DMS114 treated with DMSO at 0.1 percent for 48 hours (cell line): ENCODE results near the gene CENPF.
A peak's percentile ranks its signal among the peaks of the same experiment; 100 is the strongest.
"Not testable (repeated sequence)": the region's sequence is repeated elsewhere in the genome, so short reads cannot be mapped to it uniquely, and the experiment has no call there.

Source experiments
- DNase-seq: peaks from one replicate; lab custom pipeline; 2025; ENCODE audit not compliant: unreplicated experiment; lab: John Stamatoyannopoulos, UW

Gene CENPF

DNA sequence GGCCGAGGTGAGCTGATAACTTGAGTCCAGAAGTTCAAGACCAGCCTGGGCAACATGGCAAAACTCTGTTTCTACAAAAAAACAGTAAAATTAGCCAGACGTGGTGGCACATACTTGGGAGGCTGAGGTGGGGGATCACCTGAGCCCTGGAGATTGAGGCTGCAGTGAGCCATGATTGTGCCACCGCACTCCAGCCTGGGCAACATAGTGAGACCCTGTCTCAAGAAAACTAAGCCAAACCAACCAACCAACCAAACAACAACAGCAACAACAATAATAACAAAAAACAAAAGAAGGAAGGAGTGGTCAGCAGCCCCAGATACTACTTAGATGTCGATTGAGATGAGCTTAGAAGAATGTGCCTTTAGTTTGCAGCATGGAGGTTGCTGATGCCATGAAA is 47.7 kb downstream of the CENPF start:
- no peak for DNase-seq

DNA sequence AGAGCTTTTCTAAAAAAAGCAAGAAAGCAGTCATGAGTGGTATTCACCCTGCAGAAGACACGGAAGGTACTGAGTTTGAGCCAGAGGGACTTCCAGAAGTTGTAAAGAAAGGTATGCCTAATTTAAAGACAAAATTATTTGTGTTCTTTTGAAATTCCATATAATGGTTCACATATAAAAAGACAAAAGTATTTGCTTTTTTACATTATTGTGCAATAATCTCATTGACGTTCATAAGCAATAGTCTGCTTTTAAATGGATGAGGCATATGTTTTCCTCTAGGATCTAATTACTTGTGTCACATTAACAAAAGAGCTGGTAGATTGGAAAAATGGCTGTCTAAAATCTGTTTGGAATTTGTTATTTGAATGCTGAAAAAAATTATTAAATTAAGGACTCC is 54.3 kb downstream of the CENPF start:
- DNase-seq = no peak

DNA sequence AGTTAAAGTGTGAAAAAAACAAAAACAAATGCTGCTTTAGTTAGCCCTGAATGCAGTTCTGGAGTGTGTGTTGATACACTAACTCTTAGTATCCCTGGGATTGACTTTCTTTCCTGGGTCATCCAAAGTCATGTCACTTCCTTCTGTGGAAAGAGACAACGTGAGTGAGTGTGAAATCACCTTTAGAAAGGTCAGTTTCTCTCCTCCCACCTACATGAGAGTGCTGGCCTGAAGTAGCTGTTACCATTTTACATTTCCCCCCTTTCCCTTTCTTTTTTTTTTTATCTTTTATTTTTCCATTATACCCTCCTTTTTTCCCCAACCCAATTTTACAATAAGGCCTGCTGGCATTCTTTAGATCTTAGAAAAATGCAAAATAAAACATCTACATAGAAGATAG is 55.2 kb downstream of the CENPF start:
- no peak for DNase-seq

DNA sequence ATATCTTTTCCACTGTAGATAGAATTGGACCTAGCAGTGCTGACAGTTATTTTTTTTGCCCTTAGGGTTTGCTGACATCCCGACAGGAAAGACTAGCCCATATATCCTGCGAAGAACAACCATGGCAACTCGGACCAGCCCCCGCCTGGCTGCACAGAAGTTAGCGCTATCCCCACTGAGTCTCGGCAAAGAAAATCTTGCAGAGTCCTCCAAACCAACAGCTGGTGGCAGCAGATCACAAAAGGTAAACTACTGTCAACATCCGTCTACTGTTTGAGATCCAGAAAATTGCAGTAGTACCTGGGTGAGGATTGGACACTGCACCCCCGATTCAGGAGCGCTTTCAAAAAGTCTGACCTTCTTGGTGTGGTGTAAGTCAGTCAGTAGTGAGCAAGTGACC is 55.8 kb downstream of the CENPF start:
- peak; percentile 9 for DNase-seq

DNA sequence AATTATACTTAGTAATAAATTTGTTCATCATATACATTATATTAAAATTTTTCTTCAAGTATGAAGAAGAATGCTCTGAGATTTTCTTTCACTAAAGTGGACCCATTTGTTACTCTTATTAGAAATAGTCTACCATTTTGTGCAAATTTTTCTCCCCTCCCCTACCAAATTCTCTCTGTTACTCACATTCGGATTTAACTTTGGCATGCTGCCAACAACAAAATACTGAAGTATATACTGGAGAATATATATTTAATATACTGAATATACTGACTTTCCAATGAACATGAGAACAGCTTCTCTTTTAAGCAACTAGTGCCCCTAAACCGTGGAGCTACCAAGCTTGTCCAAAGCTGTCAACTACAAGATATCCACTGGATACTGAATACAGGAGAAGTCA is 57.2 kb downstream of the CENPF start:
- DNase-seq = no peak

DNA sequence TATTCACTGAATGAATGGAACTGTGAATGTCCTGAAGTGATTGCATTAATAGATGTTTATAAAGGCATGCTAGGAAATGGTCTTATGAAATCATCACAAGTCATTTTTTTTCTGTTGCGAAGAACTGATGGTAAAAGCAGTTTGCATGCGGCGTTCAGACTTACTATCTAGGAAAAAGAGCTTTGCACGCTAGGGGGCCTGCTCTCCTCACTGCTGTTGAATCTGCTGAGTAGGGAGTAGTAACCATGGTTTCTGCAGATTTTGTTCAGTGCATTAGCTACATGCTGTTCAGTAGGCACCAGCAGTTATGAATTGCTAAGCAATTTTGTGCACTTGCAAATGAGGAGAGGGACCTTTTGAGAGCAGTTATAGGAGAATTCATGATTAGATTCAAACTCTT is 57.9 kb downstream of the CENPF start:
- peak; percentile 48 for DNase-seq

DNA sequence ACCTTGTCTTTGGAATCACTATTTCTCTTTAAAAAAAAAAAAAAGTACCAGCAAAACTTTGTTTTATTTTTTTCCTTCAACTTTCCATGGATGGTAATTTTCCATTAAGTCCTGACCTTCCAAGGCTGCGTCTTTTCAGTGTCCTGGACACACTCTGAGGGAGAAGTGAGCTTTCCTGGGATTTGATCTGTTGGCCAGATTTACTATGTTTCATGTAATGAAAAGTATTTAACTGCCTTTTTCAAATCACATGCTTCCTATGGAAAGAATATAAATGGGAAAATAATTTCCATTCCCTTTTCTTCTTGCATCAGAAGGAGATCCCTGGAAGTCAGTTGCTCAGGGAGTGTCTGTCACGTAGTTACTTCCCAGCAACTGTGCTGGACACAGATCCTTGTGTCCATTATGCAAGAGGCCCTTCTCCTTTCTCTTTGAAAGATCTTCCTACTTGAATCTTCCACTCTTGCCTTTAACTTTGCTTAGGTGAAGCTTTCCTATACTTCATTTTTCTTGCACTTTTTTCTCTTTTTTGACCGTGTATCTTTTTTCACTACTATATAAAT is 59.3 kb downstream of the CENPF start:
- no peak for DNase-seq

DNA sequence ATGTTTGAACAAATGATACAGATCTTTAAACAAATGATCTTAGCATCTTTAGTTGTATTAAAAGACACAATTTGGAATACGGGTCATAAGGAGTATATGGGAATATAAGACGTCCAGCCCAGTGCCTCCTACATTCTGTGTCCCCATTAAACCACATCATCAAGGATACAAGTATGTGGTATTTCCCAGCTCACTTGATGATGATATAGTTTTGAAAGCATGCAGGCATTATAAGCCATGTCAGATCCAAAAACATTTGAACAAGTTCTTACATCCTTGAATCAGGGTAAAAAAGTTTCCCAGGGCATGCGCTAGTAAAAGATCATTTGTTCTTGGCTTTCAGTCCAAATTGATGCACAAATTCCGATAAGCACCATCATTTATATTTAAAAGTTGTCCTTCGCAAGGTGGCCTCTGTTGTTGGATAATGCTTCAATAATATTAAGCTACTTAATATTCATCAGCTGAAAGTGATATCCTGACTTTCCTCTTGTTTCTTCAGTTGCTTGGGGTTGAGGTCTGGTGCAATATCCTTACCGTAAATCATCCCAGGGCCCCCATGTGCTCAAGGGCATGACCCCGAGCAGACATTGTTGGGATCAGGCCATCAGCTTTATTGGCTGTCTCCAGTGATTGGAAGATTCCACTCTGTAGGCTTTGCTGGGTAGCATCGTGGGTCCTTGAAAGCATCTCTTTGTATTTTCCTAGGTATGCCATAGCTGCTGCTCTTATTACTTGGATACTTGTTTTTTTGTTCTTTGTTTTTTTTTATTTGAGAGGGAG is 61.8 kb downstream of the CENPF start:
- DNase-seq = no peak

DNA sequence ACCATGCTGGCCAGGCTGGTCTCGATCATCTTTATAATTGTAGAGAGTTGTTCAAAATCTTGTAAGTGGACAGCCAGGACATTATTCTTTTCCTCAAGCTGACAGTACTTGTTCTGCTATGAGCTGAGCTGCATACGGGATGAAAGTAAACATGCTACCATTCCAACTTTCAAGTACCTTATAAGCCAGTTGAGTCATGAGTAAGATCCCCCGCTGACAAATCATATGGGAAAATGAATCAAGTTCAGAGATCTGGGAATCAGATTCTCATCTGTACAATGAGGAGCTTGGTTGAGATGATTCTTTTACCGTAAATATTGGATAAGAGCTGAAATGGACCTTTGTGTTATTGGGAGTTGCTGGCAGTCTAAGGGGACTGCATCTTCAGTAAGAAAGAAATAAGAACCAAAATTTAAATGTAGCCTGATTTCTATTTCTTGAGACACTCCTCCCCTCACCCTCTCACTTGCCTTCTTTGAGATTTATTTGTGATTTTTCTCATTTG is 62.7 kb downstream of the CENPF start:
- no peak for DNase-seq

DNA sequence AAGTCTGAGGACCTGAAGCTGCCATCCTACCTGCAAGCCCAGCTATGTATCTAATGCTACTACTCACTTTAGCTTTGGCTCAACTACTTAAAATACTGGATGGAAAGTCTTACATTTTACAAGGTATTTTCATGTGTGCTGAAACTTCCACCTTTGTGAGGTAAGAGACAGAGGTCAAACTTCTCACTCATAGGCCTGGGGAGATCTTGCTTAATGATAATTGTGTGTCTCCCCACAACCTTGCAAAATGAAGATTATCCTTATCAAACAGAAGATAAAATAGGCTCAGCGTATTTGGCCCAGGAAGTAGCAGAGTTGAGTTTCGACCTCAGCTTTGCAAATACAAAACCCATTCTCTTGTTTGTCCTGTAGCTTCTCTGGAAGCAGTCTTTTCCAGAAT is 63.7 kb downstream of the CENPF start:
- DNase-seq = no peak

DNA sequence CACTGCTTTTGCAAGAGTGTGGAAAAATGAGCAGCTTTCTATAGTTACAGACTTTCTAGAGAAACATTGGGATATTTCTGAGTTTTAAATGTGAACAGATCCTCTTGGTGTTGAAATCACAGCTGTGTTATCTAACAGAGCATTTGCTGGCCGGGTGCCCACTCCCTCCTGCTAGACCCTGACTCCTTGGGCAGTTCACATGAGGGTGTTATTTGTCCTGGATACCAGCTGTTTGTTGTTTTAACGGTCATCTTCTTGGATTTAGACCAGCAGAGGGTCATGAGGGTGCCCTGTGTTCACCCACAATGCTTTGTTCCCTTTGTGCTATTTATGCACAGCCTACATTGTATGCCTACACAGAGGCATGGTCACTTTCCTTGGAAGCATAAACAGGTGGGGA is 67.1 kb downstream of the CENPF start:
- DNase-seq = no peak

DNA sequence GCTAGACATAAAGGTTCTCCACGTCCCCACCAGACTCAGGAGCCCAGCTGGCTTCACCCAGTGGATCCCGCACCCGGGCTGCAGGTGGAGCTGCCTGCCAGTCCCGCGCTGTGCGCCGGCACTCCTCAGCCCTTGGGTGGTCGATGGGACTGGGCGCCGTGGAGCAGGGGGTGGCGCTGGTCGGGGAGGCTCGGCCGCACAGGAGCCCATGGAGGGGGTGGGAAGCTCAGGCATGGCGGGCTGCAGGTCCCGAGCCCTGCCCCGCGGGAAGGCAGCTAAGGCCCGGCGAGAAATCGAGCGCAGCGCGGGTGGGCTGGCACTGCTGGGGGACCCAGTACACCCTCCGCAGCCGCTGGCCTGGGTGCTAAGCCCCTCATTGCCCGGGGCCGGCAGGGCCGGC is 70.0 kb downstream of the CENPF start:
- DNase-seq = not testable (repeated sequence)

DNA sequence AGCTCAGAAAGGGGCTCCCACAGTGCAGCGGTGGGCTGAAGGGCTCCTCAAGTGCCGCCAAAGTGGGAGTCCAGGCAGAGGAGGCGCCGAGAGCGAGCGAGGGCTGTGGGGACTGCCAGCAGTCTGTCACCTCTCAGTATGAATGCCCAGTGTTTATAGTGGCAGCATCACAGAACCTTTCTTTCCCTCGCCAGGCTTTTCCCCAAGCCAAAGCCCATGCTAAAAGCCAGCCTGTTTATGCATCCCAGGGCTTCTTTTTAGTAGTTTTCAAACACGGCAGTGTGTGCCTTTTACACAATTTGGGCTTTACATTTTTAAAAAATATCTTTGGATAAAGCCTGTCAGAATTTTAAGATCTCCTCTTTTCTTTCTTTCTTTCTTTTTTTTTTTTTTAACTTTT is 70.6 kb downstream of the CENPF start:
- DNase-seq = no peak

DNA sequence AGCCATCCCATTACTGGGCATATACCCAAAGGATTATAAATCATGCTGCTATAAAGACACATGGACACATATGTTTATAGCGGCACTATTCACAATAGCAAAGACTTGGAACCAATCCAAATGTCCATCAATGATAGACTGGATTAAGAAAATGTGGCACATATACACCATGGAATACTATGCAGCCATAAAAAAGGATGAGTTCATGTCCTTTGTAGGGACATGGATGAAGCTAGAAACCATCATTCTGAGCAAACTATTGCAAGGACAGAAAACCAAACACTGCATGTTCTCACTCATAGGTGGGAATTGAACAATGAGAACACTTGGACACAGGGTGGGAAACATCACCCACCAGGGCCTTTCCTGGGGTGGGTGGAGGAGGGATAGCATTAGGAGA is 72.5 kb downstream of the CENPF start:
- not testable (repeated sequence) for DNase-seq

DNA sequence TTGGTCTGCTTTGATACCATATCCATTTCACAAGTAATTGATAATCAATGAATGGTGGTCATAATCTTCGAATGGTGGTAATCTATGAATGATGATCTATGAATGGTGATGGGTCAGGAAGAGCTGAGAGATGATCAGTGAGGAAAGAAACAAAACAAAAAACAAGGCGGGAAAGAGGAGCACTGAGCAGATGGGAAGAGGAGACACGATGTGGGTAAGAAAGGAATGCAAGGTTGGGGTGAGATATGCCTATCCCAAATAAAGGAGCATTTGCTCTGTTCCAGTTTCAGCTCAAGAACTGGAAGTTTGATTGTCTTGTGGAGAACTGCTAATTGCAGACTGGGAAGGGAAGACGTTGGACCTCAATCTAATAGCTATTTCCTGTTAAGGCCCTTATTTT is 73.8 kb downstream of the CENPF start:
- no peak for DNase-seq

DNA sequence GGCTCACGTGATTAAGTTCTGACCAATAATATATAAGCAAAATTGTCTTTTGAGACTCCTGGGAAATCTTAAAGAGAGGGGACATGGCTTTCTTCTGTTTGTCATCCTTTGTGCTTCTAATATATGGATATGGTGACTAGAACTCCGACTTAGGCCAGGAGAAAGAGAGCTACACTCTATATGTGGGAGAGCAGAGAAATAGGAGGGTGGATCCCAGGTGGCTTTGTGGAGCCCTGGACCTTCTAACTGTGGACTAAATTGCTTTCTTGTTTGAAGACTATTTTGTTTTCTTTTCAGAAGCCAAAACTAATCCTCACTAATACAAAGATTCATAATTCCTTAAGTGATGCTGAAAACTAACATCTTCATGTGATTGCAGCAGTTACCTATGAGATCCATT is 75.0 kb downstream of the CENPF start:
- DNase-seq = no peak

DNA sequence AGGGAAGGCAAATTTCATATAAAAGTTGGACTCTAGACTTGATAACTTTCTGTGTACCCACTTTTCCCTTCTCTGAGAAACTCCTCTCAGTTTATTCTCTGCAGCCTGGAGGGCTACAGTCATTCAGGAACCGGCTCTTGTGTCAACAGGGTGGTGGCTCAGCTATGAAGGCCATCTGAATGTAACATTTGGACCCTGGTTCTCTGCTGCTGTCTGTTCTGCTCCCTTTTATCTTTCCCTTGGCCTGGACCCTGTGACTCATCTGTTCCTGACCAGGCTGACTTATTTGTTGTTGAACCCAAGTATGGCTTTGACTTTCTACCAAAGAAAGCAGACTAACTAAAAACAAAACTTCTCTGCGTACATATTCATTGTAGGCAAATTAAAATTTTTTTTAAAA is 75.4 kb downstream of the CENPF start:
- DNase-seq = no peak

DNA sequence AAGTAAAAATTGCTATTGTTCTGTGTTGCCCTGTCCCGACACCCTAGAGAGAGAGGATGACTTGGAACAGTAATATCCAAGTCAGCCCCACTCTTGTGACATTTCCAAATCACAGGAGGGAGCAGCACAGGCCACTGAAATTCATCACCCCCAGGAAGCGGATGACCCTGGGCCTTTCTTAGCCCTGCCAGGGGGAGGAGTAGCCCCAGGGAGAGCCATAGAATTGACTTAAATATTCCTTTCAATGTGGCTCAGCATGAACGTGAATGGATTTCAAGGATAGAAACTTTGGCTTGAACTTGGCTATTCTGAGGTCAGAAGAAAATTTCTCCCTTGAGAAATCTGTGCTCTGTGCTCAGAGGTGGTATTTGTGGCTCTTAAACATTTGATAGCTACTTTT is 80.6 kb downstream of the CENPF start:
- DNase-seq = no peak

DNA sequence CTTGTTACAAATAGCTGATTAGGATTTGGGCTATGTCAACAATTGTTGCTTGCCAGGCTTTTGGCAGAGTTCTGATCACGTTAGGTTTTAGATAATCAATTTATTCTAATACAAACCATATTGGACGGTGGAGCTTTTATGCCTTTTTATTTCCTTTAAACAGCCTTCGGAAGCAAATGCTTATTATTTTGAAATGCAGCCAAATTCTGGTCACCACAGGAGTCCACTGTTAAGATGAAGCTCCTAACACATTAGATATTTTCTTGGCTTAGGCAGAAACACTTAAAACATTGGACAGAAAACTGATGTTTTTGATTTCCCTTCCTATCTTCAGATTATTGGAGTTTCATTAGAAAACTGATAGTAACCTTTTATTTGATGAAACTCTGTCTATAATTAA is 82.9 kb downstream of the CENPF start:
- no peak for DNase-seq

DNA sequence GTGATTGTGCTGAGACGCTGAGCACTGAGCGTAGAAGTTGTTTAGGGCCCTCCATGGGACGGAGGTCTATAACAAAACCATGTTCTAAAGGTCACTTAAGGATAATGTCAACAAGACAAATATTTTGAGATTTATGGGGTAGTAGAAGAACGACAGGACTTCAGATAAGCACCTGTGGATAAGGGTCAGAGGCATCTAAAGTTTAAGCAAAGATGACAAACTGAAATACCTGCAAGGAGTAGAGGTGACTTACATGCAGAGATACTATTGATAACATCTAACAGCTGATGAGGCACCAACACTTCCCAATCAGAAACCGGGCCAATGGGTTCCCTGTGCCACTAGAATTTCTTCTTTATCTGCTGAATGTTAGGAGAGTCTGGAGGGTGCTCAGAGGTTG is 83.5 kb downstream of the CENPF start:
- no peak for DNase-seq

DNA sequence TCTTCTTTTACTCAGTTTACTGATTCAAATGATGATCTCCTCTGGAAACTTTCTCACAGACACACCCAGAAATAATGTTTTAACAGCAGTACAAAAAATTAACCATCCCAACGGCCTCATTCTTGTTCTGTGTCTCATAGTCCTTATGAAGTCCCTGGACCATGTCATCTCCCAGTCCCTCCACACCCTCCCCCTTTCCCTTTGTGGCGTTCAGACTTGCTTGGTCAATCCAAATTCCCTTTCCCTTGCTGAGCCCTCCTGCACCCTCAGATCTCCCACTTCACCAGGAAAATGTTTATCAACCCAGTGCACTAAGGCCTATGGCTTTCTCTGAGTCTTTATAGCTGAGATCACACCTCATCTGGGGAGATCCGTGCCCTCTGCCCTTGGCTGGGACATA is 85.9 kb downstream of the CENPF start:
- no peak for DNase-seq

DNA sequence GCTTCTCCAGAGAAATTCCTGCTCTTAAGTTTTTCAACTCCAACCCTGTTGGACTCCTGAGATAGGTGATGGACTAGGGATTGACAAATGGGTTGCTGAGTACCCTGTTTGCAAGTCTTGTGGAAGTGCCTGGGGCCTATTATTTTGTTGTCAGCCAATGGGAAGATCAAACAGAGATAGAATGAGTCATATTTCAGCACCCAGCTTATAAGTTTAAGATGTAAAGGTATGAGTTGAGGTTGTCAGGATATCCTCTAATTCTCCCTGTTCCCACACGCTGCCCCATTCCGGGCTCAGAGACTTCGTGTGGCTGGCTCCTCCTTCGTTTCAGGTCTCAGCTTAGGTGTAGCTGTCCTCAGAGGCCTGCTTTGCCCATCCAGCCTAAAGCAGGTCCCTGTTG is 91.8 kb downstream of the CENPF start:
- DNase-seq = no peak

DNA sequence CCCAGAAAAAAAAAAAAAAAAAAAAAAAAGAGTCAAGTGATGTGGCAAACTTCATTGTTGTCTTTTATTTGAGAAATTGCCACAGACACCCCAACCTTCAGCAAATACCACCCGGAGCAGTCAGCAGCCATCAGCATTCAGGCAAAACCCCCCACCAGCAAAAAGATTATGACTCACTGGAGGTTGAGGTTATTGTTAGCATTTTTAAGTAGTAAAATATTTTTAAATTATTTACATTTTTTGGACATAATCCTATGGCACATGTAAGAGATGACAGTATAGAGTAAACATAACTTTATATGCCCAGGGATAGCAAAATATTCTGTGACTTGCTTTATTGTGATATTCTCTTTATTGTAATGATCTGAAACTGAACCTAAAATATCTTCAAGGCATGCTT is 95.6 kb downstream of the CENPF start:
- no peak for DNase-seq
